PC-9 (cell line): ENCODE measurements around the gene UBXN10.

Experiments used
- EZH2 ChIP-seq: fragments of 200-600 bp; sonication (generic); IDR thresholded peaks from 2 replicates; pipeline ENCODE4 v1.8.0; 2017; ENCODE audit warnings: antibody characterized with exemption, low read depth
- TF ChIP-seq, protein P1 (sequence below): fragments of 200-600 bp; sonication (generic); conservative IDR thresholded peaks from 2 replicates; pipeline ENCODE4 v1.6.1; 2017; ENCODE audit warnings: mixed run types, antibody characterized with exemption, mild to moderate bottlenecking, moderate library complexity

DNA sequence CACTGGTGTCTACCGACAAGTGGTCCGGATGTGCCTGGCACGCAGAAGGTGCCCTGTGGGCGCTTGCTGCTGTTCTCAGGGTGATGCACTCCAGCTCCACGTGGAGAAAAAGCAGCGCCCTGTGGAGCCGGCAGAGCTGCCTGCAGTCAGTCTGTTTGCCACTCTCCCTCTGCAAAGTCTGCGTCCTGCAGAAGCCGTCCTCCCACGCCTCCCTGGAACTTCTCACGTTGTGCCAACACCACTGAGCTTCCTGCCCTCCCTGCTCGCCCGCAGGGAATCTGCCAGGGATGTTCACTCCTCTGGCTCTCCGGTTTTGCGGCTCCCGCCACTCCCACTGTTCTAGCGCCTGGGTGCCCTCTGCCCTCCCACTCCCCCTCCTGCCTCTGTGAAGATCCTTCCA lies 19.8 kb upstream of the UBXN10 start:
- TF ChIP-seq, protein P1, sequence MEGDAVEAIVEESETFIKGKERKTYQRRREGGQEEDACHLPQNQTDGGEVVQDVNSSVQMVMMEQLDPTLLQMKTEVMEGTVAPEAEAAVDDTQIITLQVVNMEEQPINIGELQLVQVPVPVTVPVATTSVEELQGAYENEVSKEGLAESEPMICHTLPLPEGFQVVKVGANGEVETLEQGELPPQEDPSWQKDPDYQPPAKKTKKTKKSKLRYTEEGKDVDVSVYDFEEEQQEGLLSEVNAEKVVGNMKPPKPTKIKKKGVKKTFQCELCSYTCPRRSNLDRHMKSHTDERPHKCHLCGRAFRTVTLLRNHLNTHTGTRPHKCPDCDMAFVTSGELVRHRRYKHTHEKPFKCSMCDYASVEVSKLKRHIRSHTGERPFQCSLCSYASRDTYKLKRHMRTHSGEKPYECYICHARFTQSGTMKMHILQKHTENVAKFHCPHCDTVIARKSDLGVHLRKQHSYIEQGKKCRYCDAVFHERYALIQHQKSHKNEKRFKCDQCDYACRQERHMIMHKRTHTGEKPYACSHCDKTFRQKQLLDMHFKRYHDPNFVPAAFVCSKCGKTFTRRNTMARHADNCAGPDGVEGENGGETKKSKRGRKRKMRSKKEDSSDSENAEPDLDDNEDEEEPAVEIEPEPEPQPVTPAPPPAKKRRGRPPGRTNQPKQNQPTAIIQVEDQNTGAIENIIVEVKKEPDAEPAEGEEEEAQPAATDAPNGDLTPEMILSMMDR, result no peak
- TF ChIP-seq EZH2, result no peak
